SKM-1 treated with dmso at 0.1 percent for 144 hours (cell line): ENCODE results near the gene COLQ.
"Not testable (repeated sequence)": the region's sequence is repeated elsewhere in the genome, so short reads cannot be mapped to it uniquely, and the experiment has no call there.

Source experiments
- DNase-seq: peaks from one replicate; lab custom pipeline; 2025; ENCODE audit not compliant: unreplicated experiment; lab: John Stamatoyannopoulos, UW

Gene COLQ

DNA sequence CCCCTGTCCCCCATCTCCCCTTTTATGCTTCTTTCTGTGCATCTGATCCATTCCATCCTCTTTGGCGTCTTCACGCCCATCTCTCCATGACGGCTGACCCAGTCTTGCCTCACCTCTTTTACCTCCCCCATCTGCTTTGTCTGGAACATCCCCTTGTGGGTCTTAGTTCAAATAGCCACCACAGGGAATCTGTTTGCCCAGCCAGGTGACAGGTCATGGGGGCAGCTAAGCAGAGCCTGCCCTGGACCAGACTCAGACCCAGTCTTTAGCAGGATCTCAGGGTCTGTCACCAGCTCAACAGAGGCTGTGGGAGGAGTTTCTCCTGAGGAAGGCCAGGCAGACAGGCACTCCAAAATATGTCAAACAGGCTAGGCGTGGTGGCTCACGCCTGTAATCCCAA is 28.1 kb downstream of the COLQ start:
- no peak for DNase-seq

DNA sequence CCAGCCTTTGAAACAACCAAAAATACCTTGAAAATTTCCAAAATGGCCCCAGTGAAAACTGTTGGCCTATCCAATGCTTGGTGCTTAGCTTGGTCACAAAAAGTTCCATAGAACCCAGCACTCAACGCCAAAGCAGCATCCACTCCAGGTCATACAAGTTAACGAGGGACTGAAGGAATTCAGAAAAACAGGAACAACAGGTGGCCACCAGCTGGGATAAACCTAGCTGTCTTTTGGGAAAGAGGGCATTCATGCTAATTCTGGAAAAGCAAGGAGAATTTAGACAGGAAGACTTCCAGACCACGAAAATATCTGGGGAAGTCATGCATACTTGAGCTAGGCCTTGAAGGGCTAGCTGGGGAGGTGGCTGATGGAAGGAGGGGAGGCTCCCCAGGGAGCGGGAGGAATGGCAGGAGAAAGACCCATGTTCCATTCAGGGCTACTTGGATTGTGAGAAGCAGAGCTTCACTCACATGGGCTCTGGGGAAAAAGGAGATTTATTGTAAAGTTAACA is 28.6 kb downstream of the COLQ start:
- no peak for DNase-seq

DNA sequence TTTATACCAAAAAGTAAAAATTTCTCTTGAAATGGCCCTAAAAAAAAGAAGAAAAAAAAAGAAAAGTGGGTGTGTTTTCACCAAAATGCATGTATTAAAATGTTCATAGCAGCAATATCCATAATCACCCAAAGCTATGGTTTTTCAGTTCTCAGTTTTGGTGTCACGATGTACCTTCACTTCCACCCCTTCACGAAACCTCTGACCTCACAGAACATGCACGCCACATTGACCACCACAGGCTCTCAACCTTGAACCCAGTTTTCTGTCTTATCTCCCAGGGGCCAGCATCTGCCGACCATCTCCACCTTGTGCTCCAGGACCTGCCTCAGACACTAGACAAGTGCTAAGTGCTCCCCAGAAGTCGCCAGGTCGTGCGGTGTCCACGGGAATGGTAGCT is 30.4 kb downstream of the COLQ start:
- DNase-seq = no peak

DNA sequence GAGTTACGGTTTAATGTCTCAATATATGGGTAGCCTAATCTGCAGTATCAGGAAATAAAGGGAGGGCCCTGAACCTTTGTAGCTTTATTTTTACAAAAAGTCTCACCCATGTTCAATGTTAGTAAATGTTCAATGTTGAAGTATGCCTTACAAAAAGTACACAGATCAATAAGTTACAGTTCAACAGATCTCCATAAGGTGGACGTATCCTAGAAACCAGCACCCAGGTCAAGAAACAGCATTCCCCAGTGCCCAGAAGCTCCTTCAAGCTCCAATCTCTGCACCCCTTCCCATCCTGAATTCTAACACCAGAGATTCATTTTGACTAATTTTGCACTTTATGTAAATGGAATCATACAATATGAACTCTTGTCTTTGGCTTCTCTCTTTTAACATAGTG is 31.3 kb downstream of the COLQ start:
- DNase-seq = no peak

DNA sequence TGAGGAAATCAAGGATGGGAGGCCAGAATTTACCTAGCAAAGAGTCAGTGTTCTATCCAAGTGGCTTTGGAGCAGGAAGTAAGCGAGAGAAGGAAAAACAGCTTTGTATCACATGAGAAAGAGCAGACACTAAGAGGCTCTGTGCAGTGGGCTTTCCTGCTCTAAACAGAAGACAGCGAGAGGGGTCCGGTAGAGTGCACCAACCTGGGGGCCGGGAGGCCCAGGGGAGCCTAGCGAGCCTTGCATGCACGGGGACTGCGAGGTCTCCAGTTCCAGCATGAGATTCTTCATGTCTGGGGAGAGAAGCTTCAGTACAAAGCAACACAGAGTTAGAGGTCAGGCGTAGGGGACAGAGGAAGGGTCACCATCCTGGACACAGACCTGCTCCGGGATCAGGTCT is 33.5 kb downstream of the COLQ start:
- no peak for DNase-seq

- DNase-seq = no peak
These were observed 34.5 kb downstream of the COLQ start for GRCh38 chr3:15486979-15487378.

DNA sequence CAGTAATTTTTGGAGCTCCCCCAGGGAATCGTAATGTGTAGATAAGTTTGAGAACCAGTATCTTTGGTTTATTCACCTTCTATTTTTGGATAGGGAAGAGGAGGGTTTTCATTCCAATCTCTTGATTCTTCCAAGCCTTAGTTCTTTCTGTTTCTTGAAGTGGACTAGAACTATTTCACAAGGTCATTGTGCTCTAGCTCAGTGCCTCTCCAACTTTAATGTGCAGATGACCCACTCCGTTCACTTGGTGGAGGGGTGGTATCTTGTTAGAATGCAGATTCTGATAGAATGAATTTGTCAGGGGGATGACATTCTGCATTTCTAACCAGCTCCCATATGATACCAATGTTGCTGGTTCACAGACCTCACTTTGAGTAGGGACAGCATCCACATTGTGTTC is 35.5 kb downstream of the COLQ start:
- no peak for DNase-seq

- DNase-seq = not testable (repeated sequence)
These were observed 37.0 kb downstream of the COLQ start for GRCh38 chr3:15484551-15484950.

DNA sequence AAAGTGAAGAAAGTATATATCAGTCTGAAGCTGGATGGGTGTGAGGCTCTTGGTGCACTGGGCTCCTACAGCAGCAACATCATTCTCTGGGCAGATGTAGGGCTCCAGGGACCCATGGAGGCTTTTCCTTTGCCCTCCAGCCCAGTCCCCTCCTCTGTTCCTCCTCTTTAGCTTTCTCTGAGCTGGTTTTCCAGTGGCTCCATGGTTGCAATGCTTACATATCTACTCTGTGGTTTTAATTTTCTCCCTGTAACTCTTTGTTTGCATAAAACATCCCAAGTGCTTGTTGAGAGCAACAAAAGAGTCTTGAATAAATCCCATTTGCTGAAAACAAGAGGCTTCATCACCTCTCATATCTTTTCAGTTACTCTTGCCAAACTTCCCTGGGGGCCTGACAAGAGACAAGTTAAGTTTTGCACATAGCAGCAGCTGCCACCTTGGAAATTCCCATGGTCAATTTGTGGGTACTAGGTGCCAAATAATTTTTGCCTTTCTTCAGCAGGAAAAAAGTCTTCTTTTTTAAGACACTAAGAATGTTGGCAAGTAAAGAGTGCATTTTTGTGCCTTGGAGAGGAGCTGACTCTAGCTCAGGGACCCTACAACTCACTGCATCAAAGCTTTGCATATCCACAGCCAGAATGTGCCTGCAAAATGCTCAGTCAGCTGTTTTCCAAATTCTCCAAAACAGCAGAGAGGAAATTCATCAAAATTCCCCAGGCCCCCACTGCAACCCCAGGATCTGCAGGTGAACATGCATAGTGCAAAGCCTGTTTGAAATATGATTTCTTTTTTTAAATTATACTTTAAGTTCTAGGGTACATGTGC is 41.9 kb downstream of the COLQ start:
- DNase-seq = no peak

GRCh38 chr3:15478640-15478979 is 42.9 kb downstream of the COLQ start:
- no peak for DNase-seq

DNA sequence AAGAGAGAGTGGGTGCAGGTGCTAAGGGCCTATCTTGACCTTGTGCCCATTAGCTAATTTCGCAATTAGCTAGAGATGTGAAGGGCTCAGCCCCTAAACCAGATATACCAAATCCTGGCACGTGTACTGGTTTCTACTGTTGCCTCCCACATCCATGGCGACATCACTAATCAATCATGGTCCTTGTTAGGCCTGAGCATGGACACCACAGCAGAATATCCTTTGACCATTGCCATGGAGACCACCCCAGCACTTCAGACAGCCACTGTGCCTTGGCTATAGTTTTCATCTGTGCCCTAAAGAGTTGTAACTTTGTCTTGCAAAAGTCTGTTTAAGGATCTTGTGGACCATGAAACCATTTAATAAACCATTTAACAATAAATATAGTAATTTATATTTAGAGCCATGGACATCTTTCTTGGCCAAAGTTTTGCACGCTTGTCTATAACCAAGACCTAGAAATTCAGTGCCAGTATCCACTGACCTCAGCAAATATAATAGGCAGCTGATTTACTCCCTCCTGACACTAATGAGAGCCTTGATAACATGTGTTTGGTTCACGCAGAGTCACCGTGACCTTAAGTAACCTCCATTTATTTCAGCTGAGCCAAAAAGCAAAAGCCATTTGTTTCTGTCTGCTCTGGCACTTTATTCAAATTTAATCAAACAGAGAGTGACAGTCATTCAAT is 43.4 kb downstream of the COLQ start:
- DNase-seq = no peak

- no peak for DNase-seq
These were observed 45.1 kb downstream of the COLQ start for GRCh38 chr3:15476378-15476777.

GRCh38 chr3:15475161-15475560 is 46.3 kb downstream of the COLQ start:
- DNase-seq = no peak

DNA sequence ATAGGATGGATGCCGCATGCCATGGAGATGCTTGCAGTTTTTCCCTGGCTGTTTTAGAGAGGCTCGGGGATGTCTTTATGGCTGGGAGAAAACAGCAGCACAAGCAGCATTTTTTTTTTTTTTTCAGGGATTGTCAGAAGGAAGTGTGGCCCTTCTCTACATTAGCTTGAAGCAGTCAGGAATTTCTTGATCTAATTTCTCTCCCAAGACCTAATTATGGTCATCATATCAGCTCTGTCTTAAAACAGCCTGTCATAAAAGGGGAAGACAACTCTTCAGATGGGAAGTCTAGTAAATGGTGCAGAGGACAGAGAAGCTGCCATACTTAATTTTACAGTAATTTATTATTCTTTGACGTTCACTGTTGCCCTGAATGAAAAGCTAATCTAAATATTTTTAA is 49.6 kb downstream of the COLQ start:
- DNase-seq = no peak

DNA sequence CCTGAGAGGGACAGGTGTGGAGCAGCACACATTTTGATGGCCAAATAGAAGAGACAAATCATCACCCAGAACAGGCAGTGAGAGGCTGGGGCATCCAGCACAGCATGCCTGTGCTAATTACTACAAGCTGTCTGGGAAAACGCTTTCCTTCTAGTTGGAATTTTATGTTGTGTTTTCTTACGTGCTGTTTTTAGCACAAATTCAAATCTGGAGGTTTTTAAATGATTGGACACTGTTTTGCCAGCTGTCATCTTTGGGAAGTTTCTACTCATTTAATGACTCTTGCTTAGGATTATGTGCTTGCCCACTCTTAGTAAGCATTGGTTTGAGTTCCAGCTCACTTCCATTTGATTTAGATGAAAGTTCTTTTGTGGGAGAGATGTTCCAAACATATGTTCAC is 50.7 kb downstream of the COLQ start:
- DNase-seq = no peak

GRCh38 chr3:15470261-15470660 is 51.2 kb downstream of the COLQ start:
- no peak for DNase-seq

GRCh38 chr3:15467227-15468181 is 54.0 kb downstream of the COLQ start:
- DNase-seq = no peak

GRCh38 chr3:15465876-15466585 is 55.5 kb downstream of the COLQ start:
- DNase-seq = no peak

GRCh38 chr3:15462451-15462850 is 59.1 kb downstream of the COLQ start:
- DNase-seq = no peak

- DNase-seq = no peak
These were observed 60.5 kb downstream of the COLQ start for GRCh38 chr3:15460891-15461531.
